GM18526 (cell line): ENCODE measurements around the gene MAP2K5.

Source experiments
- POLR2A ChIP-seq: IDR thresholded peaks from 3 replicates; pipeline ENCODE4 v1.6.1; 2011; ENCODE audit not compliant: insufficient read length; ENCODE audit errors: extremely low read depth

MAP2K5 gene

DNA sequence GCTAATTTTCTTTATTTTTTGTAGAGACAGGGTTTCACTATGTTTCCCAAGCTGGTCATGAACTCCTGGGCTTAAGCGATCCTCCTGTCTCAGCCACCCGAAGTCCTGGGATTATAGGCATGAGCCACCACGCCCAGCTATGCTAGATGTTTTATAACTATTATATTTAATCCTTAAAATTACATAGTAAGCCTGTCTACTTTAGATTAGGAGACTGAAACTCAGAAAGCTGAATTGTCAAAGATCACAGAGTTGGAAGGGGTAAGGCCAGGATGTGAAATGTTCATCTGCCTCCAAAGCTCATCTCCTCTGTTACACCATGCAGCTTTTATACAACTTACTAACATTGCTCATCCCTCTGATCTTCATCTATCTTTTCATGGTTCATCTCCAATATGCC, 89.8 kb downstream of the MAP2K5 start:
- no peak for TF ChIP-seq POLR2A

DNA sequence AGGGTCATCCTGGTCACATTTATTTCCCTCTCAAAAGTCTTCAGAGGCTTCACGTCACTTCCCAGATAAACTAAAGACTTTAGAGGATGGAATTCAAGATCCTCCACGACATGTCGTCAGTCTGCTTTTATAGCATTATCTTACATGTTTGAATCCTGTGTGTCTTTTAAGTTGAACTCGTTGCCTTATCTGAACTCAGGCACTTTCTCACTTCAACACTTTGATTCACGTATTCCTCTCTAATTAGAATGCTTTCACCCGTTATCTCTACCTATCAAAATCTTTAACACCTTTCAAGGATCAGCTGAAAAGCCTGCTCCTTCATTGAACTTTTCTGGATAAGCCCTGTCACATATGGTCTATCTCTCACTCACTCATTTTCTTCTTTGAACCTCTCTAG, 97.1 kb downstream of the MAP2K5 start:
- no peak for TF ChIP-seq POLR2A

DNA sequence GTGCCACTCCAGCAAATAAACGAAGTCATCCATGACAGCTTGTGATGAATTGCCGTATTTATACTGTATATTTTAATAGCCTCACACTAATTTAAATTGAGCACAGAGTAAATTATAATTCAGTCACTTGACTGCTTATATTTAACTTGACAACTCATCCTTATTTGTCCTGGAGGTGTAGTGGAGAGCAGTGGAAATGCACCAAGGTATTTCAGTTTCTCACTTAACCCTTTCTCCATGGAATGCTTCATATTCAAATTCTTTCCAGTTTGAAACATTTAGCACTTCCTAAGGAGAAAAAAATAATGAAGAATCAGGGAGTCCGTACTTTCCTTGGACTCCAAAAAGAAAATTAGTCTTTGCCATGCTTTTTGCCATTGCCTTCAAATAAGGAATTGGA, 99.0 kb downstream of the MAP2K5 start:
- TF ChIP-seq POLR2A = no peak

DNA sequence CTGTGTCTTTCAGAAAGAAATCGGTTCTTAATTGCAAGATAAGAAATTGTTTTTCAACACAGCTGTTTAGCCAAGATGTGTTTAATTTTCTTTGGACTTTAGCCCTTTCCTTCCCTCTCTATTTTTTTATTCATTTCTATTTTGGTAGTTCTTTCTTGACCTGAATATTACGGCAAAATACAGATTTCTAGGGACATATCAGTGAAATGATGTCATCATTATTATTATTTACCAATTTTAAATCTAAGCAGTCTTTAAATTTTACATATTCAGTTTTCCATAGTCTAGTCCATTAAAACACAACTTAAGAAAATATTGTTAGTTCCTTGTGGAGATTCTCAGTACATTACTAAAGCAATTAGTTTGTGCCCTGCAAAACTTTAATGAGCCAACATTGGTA, 104.3 kb downstream of the MAP2K5 start:
- no peak for TF ChIP-seq POLR2A

DNA sequence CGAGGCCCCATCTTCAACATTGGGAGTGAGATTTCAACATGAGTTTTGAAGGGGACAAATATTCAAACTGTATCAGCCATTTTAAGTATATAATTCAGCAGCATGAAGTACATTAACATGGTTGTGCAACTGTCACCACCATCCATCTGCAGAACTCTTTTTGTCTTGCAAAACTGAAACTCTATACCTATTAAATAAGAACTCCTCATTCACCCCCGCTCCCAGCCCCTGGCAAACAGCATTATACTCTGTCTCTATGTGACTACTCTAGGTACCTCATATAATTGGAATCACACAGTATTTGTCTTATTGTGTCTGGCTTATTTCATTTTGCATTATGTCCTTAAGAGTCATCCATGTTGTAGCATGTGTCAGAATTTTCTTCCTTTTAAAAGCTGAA, 110.1 kb downstream of the MAP2K5 start:
- no peak for TF ChIP-seq POLR2A

DNA sequence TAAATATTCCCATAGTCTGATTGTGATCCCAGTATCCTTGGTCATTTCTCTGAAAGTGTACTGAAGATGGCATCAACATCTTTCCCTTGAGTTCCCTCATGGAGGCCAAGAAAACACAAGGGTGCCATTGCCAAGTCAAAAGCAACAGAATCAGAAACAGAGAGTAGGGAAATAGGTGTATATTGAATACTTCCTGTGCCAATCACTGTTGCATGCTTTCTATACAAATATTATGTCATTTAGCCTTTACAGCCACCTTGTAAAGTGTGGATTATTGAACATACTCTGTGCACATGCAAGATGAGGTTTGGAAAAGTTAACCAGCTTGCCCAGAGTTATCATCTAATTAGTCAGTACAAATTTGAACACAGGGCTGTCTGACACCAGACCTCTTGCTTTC, 117.9 kb downstream of the MAP2K5 start:
- no peak for TF ChIP-seq POLR2A

DNA sequence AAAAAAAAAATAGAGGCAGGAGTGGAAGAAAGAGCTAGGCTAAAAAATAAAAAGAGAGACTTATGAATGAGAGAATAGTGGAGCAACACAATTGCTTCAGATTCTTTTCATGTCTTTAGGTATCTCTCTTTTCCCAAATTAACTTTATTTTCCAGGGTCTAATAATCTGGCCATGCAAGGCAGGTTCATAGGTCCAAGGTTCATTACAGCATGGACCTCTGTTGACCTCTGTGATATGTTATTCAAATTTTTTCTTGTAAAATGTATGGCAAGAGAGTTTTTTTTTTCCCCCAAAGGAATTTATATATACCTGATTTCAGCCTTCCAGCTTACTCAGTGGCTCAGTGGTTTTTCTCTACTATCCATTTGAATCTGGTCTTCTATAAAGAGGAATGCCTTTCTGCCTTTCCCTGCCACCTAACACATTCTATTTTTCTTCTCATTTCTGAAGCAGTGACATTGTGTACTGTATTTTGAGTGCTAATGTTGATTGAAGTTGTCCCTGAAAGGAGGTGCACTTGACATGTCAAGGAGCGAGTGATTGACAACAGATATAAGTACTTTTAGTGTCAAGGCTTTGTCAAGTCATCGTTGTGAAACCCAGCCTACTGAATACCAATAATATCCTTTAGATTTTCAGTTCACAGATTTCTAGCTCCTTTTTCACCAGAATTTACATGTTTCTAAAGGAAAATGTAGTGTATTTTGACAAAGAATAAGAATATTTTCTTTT, 118.5 kb downstream of the MAP2K5 start:
- TF ChIP-seq POLR2A = no peak

DNA sequence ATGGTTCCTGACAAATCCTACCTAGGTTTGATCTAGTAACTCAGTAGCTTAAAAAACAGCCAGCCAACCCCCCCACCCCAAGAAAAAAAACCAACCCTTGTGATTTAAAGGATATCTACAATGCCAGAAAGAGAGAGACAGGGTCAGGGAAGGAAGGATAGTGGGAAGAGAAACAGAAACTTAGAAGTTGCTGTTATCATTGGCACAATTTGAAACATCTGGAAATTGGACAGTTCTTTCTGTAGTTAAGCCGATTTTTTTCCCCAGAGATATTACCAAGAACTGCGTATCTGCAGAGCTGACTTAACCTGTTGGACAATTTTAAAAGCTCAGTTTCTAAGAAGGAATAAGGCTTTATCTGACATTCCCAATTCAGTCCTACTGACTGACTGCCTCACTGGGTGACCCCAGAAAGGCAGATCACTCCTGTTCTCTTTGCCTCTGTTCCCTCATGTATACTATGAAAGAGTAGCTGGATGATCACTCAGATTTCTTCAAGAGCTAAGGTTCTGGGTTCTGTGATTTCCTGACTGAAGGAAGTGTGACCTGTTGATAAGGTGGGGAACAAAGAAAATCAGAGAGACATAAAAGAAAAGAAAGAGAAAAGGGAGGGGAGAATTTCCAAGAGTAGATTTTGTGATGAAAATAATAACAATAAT, 128.3 kb downstream of the MAP2K5 start:
- TF ChIP-seq POLR2A = no peak

DNA sequence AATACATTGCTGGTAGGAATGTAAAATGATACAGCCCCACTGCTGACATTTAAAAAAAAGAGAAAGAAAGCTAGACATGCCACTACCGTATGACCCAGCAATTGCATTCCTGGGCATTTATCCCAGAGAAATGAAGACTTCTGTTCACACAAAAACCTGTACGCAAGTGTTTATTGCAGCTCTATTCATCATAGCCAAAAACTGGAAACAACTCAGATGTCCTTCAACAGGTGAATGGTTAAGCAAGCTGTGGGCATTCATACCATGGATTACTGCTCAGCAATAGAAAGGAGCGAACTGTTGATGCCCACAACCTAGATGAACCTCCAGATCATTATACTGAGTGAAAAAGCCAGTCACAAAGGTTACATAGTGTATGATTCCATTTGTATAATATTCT, 132.5 kb downstream of the MAP2K5 start:
- no peak for TF ChIP-seq POLR2A

DNA sequence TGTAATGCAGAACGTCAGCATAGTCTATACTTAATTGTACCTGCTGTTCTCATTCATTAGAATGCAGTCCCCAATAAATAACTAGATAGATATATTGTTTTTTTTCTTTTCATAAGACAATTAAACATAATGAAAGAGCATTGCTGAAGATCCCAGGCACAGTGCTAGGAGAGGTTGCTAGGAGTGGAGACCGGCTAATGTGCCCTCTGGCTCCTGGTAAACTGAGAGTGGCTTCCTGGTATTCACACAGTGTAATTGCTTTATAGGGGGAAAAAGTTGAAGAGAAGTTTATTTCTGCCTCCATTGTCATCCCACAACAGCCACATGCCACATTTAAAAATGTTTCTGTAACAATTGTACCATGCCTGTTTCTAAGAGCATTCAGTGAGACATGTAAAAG, 135.6 kb downstream of the MAP2K5 start:
- no peak for TF ChIP-seq POLR2A

DNA sequence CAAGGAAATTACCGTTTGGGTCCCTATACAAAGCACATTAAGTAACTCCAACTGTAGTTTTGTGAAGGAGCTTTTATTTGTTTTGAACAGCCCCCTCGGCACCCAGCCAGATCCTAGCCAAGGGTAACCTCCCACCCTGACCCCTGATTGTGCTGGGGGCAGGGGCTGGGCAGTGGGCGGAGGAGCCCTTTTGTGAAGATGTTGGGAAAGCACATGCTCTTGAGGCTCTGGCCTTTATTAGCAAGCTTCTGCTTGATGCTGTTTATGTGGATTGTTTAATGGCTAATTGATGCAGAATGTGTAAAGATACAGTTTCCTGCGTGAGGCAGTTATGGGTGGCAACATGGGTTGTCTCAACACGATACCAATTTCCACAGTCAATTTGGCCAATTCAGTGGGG, 136.5 kb downstream of the MAP2K5 start:
- no peak for TF ChIP-seq POLR2A

DNA sequence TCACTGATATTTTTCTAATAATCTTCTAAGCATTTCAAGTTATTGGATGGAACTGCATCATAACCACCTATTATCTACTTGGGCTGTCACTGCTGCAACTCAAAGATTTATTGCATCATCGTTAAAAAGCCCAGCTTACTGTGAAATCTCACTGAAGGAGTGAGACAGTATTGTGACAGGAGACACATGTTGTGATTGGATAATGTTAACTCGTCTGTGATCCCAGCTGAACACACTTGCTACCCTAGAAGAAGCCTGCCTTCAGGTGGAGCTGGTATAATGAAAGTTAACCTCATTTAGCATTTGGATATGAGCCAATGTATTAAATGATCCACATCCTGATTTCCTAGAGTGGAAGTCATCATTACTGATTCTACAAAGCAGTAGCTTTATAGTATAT, 138.1 kb downstream of the MAP2K5 start:
- TF ChIP-seq POLR2A = no peak

DNA sequence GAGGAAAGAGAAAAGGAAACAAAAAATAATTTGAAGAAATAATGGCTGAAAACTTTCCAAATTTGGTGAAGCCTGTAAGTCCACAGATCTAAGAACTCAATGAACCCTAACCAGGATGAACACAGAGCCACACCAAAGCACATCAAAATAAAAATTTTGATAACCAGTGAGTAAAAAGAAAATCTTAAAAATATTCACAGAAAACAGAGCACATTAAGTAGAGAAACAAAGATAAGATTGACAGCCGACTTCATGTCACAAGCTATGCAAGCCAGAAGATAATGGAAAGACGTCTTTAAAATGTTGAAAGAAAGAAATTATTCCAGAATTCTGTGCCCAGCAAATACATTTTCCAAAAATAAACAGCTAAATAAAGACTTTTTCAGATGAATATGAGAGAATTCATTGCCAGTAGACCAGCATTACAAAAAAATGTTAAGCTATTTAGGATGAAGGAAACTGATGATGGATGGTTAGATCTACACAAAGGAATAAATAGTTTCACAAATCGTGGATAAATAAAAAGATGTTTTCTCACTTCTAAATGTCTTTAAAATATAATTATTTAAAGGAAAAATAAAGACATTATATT, 142.6 kb downstream of the MAP2K5 start:
- TF ChIP-seq POLR2A = no peak

DNA sequence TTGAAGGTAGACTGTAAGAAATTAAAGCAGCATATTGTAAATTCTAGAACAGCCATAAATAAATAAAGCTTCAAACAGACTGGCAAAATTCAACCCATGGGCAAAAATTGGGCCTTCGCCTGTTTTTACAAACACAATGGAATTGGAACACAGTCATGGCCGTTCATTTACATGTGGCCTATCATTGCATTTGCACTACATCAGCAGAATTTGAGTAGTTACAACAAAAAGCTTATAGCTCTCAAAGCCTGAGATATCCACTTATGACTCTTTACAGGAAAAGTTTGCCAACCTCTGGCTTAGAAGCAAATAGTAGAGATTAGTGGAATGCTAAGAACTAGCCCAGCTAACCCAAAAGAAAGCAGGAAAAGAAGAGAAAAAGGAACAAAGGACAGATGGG, 143.2 kb downstream of the MAP2K5 start:
- no peak for TF ChIP-seq POLR2A

DNA sequence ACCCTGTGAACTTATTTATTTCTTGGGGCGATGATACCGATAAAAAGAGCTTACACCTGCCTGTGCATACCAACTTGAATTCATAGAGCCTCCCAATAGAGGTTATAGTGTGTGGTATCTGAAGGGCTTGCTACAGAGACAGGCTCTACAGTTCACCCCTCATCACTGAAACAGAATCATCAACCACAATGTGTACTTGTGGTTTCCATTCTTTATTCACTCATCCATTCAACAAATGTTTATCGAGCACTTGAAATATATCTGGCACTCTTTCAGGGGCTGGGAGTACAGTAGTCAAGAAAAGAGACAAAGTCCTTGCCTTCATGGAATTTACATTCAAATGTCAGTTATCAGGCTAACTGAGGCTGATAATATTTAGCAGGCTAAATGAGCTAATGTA, 148.4 kb downstream of the MAP2K5 start:
- TF ChIP-seq POLR2A = no peak

DNA sequence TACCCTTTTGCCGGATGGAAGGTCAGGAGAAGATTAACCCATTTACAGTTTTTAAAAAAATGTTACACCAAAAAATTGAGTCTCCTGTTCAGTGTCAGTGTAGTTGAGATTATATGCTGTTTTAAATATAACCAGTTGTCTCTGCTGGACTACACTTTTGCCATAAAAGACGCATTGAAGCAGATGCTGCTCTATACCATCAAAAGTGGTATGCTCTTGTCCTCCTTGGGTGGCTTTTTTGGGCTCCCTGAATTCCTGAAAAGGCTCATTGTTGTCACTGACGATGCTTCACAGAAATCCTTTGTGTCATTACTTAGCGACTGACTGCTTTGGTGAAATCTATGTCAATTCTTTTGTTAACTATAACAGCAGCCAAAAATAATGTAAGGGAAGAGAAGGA, 148.9 kb downstream of the MAP2K5 start:
- TF ChIP-seq POLR2A = no peak

DNA sequence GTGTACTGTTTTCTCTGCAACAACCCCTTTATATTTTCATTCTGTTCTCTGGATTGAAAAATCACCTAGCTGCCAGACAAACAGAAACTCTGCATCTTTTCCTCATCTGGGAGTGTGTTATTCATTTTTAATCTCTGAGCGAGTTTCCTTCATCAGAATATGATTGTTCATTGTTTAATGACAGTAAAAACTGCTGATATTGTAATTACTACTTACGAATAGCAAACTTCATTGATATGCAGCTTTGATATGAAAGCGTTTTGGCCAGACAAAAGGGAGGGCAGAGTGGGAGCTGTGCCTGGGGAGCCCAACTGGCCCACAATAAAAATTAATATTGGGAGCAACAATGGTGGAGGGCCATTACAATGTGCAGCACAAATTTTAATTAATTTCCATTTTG, 150.1 kb downstream of the MAP2K5 start:
- TF ChIP-seq POLR2A = no peak
